ENCODE measurements around the gene SLC22A1. TPM values are rescaled to one million over a fixed set of nuclear protein-coding genes. Genes with fewer than 3 reads are reported as not detected.

Gene SLC22A1
- total and polyA plus RNA-seq, 2 of the 8 experiments (the other 6 are each of a cell fraction or from before 2014, with no cell fraction given) = 0.12 to 0.45 TPM

DNA sequence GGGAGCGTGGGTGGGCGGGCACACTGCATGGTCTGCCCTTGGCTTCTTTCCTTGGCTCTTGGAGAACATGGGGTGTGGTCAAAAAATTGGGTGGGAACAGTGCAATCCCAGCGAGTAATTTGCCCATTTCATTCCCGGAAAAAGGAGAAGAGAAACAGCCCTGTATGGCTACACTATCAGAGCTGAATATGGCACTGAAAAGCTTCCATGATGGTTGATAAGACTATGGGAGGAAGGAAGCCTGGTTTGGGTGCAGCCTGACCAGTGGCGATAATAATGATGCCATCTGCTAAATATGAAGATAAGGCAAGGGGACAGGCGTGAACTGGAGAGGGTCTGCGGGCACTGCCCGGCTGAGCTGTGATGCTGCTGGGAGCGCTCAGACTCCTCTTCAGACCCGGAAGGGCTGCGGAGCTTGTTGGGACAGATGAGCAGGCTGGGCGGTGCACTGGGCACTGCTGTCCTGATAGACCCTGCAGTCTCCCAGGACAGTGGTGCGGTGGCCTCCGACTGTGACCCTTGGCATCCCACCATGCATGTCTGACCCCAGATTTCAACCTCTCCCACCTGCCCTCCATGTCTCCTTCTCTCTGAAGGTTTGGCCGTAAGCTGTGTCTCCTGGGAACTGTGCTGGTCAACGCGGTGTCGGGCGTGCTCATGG lies 10.2 kb downstream of the SLC22A1 start (continued):
- TF ChIP-seq CTCF (IDR thresholded peaks at IDR 0.05; ENCODE audit: control extremely low read depth in 1 of 3, insufficient read depth in 1 of 3, low read depth in 1 of 3, low read length in 3 of 3) (no peak), HDAC2 (IDR thresholded peaks at IDR 0.05; ENCODE audit: borderline replicate concordance in 1 of 2, low read depth in 2 of 2, low read length in 2 of 2) (no peak)
